ENCODE data around the gene GHITM.

DNA sequence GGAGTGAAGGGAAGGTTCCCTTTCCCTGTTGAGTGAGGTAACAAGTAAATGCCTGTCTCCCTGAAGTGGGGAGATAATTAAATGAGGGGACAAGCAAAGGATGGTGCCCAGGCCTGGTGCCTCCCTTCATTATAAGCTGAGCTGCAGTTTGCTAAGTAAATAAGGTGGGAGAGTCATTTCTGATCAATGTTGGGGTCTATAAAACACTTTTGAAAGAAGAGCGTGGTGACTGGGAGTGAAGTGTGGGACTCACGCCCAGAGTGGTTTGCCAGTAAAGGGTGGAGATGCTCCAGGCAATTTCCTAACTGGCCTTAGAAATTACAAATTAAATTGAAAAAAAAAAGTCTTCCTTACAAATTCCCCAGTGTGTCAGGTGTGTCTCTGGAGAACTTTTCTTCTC, 24.7 kb downstream of the GHITM start:
- TF ChIP-seq, protein P1, sequence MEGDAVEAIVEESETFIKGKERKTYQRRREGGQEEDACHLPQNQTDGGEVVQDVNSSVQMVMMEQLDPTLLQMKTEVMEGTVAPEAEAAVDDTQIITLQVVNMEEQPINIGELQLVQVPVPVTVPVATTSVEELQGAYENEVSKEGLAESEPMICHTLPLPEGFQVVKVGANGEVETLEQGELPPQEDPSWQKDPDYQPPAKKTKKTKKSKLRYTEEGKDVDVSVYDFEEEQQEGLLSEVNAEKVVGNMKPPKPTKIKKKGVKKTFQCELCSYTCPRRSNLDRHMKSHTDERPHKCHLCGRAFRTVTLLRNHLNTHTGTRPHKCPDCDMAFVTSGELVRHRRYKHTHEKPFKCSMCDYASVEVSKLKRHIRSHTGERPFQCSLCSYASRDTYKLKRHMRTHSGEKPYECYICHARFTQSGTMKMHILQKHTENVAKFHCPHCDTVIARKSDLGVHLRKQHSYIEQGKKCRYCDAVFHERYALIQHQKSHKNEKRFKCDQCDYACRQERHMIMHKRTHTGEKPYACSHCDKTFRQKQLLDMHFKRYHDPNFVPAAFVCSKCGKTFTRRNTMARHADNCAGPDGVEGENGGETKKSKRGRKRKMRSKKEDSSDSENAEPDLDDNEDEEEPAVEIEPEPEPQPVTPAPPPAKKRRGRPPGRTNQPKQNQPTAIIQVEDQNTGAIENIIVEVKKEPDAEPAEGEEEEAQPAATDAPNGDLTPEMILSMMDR (conservative IDR thresholded peaks at IDR 0.05; ENCODE audit: low read depth, low read length), result no peak
- no peak for TF ChIP-seq EZH2 (IDR thresholded peaks at IDR 0.05; ENCODE audit: borderline replicate concordance, low read depth, low read length, poor library complexity, severe bottlenecking)
